Ishikawa (cell line): ENCODE measurements around the gene RFX8.

ENCODE experiments used
- CEBPB ChIP-seq: IDR thresholded peaks from 2 replicates; pipeline ENCODE4 v1.6.1; 2012
- CREB1 ChIP-seq: IDR thresholded peaks from 2 replicates; pipeline ENCODE4 v1.6.1; 2012; ENCODE audit warnings: low read depth
- EGR1 ChIP-seq: IDR thresholded peaks from 2 replicates; pipeline ENCODE4 v1.6.1; 2012
- EP300 ChIP-seq: IDR thresholded peaks from 2 replicates; pipeline ENCODE4 v1.6.1; 2012; ENCODE audit warnings: borderline replicate concordance
- FOXM1 ChIP-seq: IDR thresholded peaks from 2 replicates; pipeline ENCODE4 v1.6.1; 2012; ENCODE audit warnings: low read depth, borderline replicate concordance
- MAX ChIP-seq: IDR thresholded peaks from 2 replicates; pipeline ENCODE4 v1.6.1; 2012
- NFIC ChIP-seq: IDR thresholded peaks from 2 replicates; pipeline ENCODE4 v1.6.1; 2012
- RAD21 ChIP-seq: IDR thresholded peaks from 2 replicates; pipeline ENCODE4 v1.6.1; 2012; ENCODE audit warnings: low read depth
- REST ChIP-seq: IDR thresholded peaks from 2 replicates; pipeline ENCODE4 v1.6.1; 2012; ENCODE audit warnings: low read depth, mild to moderate bottlenecking
- TAF1 ChIP-seq: IDR thresholded peaks from 2 replicates; pipeline ENCODE4 v1.6.1; 2012; ENCODE audit warnings: low read depth, mild to moderate bottlenecking
- TCF12 ChIP-seq: IDR thresholded peaks from 2 replicates; pipeline ENCODE4 v1.6.1; 2012; ENCODE audit warnings: low read depth
- TEAD4 ChIP-seq: IDR thresholded peaks from 2 replicates; pipeline ENCODE4 v1.6.1; 2012
- USF1 ChIP-seq: IDR thresholded peaks from 2 replicates; pipeline ENCODE4 v1.6.1; 2012
- YY1 ChIP-seq: IDR thresholded peaks from 2 replicates; pipeline ENCODE4 v1.6.1; 2012; ENCODE audit warnings: low read depth
- ZBTB7A ChIP-seq: IDR thresholded peaks from 2 replicates; pipeline ENCODE4 v1.6.1; 2012; ENCODE audit warnings: low read depth

The RFX8 gene

GRCh38 chr2:101442042-101442666 is 32.8 kb downstream of the RFX8 start:
- TF ChIP-seq TEAD4 (no peak), USF1 (no peak), CREB1 (no peak), ZBTB7A (no peak), CEBPB (no peak)

GRCh38 chr2:101440127-101440738 is 34.7 kb downstream of the RFX8 start:
- TF ChIP-seq NFIC = no peak
- TF ChIP-seq CEBPB = no peak
- no peak for TF ChIP-seq EGR1
- no peak for TF ChIP-seq RAD21
- no peak for TF ChIP-seq MAX
- TF ChIP-seq EP300 = no peak
- TF ChIP-seq TEAD4 = no peak
- no peak for TF ChIP-seq TAF1
- no peak for TF ChIP-seq TCF12
- TF ChIP-seq REST = no peak
- TF ChIP-seq ZBTB7A = no peak
- no peak for TF ChIP-seq FOXM1
- TF ChIP-seq CREB1 = no peak
- TF ChIP-seq YY1 = no peak
- TF ChIP-seq USF1 = no peak

- TF ChIP-seq MAX = no peak
- TF ChIP-seq CREB1 = no peak
- TF ChIP-seq FOXM1 = no peak
- TF ChIP-seq YY1 = no peak
- no peak for TF ChIP-seq TCF12
- no peak for TF ChIP-seq CEBPB
- TF ChIP-seq REST = no peak
- no peak for TF ChIP-seq ZBTB7A
- no peak for TF ChIP-seq USF1
Measured at GRCh38 chr2:101439716-101440115, 35.2 kb downstream of the RFX8 start.

- TF ChIP-seq USF1 (no peak), CEBPB (no peak), EP300 (no peak), TCF12 (no peak), FOXM1 (no peak), TEAD4 (no peak), YY1 (no peak), RAD21 (no peak)
Measured at GRCh38 chr2:101435001-101435862, 39.7 kb downstream of the RFX8 start.

GRCh38 chr2:101433465-101433864 is 41.4 kb downstream of the RFX8 start:
- TF ChIP-seq EP300 = no peak
